ENCODE data around the gene GLT1D1.

Gene GLT1D1

GRCh38 chr12:128982933-128983332 lies 129.7 kb downstream of the GLT1D1 start:
- TF ChIP-seq, protein P1, sequence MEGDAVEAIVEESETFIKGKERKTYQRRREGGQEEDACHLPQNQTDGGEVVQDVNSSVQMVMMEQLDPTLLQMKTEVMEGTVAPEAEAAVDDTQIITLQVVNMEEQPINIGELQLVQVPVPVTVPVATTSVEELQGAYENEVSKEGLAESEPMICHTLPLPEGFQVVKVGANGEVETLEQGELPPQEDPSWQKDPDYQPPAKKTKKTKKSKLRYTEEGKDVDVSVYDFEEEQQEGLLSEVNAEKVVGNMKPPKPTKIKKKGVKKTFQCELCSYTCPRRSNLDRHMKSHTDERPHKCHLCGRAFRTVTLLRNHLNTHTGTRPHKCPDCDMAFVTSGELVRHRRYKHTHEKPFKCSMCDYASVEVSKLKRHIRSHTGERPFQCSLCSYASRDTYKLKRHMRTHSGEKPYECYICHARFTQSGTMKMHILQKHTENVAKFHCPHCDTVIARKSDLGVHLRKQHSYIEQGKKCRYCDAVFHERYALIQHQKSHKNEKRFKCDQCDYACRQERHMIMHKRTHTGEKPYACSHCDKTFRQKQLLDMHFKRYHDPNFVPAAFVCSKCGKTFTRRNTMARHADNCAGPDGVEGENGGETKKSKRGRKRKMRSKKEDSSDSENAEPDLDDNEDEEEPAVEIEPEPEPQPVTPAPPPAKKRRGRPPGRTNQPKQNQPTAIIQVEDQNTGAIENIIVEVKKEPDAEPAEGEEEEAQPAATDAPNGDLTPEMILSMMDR (IDR thresholded peaks at IDR 0.05; ENCODE audit: low read depth, low read length, missing control alignments): no peak
- in situ Hi-C loops (cut with HindIII; ENCODE audit: low sequenced_read_pairs): no loop called here

GRCh38 chr12:128983371-128983770 lies 130.1 kb downstream of the GLT1D1 start:
- DNase-seq (ENCODE audit: low read depth): no peak
- TF ChIP-seq, protein P1 (IDR thresholded peaks at IDR 0.05; ENCODE audit: low read depth, low read length, missing control alignments): no peak
- in situ Hi-C loops (cut with HindIII; ENCODE audit: low sequenced_read_pairs): no loop called here
- H3K4me3 ChIP-seq (ENCODE audit: low read depth, low read length): no peak overlapping the region

More at GRCh38 chr12:128982933-128983332, 129.7 kb downstream of the GLT1D1 start:
- DNase-seq (ENCODE audit: low read depth): no peak
- no peak overlapping the region for H3K4me3 ChIP-seq (ENCODE audit: low read depth, low read length)

GRCh38 chr12:128986957-128987356 lies 133.7 kb downstream of the GLT1D1 start:
- in situ Hi-C loops (cut with HindIII; ENCODE audit: low sequenced_read_pairs): no loop called here

DNA sequence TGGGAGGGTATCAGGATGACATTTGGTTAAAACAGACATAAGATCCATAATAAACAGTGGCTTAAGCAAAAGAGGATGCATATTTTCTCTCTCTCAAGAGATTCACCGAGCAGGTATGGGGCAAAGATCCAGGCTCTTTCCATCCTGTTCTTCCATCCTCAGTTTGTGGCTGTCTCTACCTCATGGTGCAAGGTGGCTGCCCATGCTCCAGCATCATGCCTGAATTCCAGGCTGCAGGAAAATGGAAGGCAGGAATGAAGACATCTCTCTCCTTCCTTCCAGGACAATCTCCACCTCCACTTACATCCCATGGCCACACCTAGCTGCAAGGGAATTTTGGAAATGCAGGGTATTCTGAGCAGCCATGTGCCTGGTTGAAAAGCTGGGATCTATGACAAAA lies 136.0 kb downstream of the GLT1D1 start:
- in situ Hi-C loops (cut with HindIII; ENCODE audit: low sequenced_read_pairs): no loop called here
- no peak overlapping the region for H3K4me3 ChIP-seq (ENCODE audit: low read depth, low read length)
- no peak for DNase-seq (ENCODE audit: low read depth)
- TF ChIP-seq, protein P1 (IDR thresholded peaks at IDR 0.05; ENCODE audit: low read depth, low read length, missing control alignments): no peak

More at GRCh38 chr12:128986957-128987356, 133.7 kb downstream of the GLT1D1 start:
- no peak overlapping the region for H3K4me3 ChIP-seq (ENCODE audit: low read depth, low read length)
- DNase-seq (ENCODE audit: low read depth): no peak
- TF ChIP-seq, protein P1 (IDR thresholded peaks at IDR 0.05; ENCODE audit: low read depth, low read length, missing control alignments): no peak

DNA sequence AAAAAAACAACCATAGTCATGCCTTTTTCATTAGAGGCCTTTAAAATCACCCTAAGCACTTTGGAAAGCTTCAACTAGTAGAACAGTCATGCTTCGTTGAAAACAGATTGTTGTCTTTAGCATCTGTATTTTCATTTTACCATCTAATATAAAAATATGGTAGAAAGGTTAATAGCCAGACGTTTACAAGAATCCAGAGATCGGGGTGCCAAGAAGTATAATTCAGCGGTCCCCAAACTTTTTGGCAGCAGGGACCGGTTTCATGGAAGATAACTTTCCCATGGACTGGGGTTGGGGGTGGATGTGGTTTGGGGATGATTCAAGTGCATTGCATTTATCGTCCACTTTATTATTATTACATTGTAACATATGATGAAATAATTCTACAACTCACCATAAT lies 138.4 kb downstream of the GLT1D1 start:
- no peak overlapping the region for H3K4me3 ChIP-seq (ENCODE audit: low read depth, low read length)
- TF ChIP-seq, protein P1 (IDR thresholded peaks at IDR 0.05; ENCODE audit: low read depth, low read length, missing control alignments): no peak
- DNase-seq (ENCODE audit: low read depth): no peak
- in situ Hi-C loops (cut with HindIII; ENCODE audit: low sequenced_read_pairs): no loop called here

DNA sequence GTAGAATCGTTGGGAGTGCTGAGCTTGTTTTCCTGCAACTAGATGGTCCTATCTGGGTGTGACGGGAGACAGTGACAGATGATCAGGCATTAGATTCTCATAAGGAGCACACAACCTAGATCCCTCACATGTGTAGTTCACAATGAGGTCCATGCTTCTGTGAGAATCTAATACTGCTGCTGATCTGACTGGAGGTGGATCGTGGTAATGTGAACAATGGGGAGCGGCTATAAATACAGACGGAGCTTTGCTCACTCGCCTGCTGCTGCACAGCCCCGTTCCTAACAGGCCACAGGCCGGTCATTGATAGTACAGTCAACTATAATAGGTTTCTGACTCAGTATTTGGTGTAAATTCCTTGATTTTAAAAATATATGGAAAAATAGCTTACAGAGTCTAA lies 138.8 kb downstream of the GLT1D1 start:
- H3K4me3 ChIP-seq (ENCODE audit: low read depth, low read length): no peak overlapping the region
- in situ Hi-C loops (cut with HindIII; ENCODE audit: low sequenced_read_pairs): no loop called here
- no peak for DNase-seq (ENCODE audit: low read depth)
- TF ChIP-seq, protein P1 (IDR thresholded peaks at IDR 0.05; ENCODE audit: low read depth, low read length, missing control alignments): no peak

- H3K4me3 ChIP-seq (ENCODE audit: low read depth, low read length): no peak overlapping the region
- TF ChIP-seq, protein P1 (IDR thresholded peaks at IDR 0.05; ENCODE audit: low read depth, low read length, missing control alignments): no peak
- DNase-seq (ENCODE audit: low read depth): no peak
- in situ Hi-C loops (cut with HindIII; ENCODE audit: low sequenced_read_pairs): no loop called here
Observed at GRCh38 chr12:128992550-128992949, 139.3 kb downstream of the GLT1D1 start.
